H9 (cell line): ENCODE data around the gene LRRC27. TPM values are rescaled to one million over a fixed set of nuclear protein-coding genes. Genes with fewer than 3 reads are reported as not detected.

Source experiments
- DNase-seq: peaks from one replicate; pipeline ENCODE4 v3.0.0-alpha.2; 2017
- H2AFZ ChIP-seq: one replicate; pipeline ENCODE4 v1.6.1; 2013; ENCODE audit warnings: mild to moderate bottlenecking, low read length, control low read depth, moderate library complexity
- H2AK5ac ChIP-seq: 2 replicates; pipeline ENCODE4 v1.6.1; 2013; ENCODE audit warnings: low read length, control low read depth, mixed read lengths; ENCODE audit not compliant: insufficient read length
- H2BK120ac ChIP-seq: one replicate; pipeline ENCODE4 v1.6.1; 2013; ENCODE audit warnings: low read depth, mild to moderate bottlenecking, low read length, control low read depth, inconsistent platforms; ENCODE audit not compliant: poor library complexity, severe bottlenecking
- H2BK12ac ChIP-seq: 2 replicates; pipeline ENCODE4 v1.6.1; 2013; ENCODE audit warnings: low read length, control low read depth, mixed read lengths, low read depth; ENCODE audit not compliant: insufficient read length
- H2BK15ac ChIP-seq: 2 replicates; pipeline ENCODE4 v1.6.1; 2013; ENCODE audit warnings: low read depth, low read length, control low read depth
- H2BK20ac ChIP-seq: one replicate; pipeline ENCODE4 v1.6.1; 2013; ENCODE audit warnings: low read depth, mild to moderate bottlenecking, low read length, control low read depth, inconsistent platforms; ENCODE audit not compliant: poor library complexity, severe bottlenecking
- H2BK5ac ChIP-seq: 2 replicates; pipeline ENCODE4 v1.6.1; 2013; ENCODE audit warnings: low read length, control low read depth, mixed read lengths; ENCODE audit not compliant: insufficient read length
- H3K14ac ChIP-seq: 2 replicates; pipeline ENCODE4 v1.6.1; 2013; ENCODE audit warnings: low read length, control low read depth; ENCODE audit not compliant: insufficient read depth
- H3K18ac ChIP-seq: 2 replicates; pipeline ENCODE4 v1.6.1; 2013; ENCODE audit warnings: low read depth, mild to moderate bottlenecking, mixed read lengths, low read length, control low read depth; ENCODE audit not compliant: insufficient read length
- H3K23ac ChIP-seq: 2 replicates; pipeline ENCODE4 v1.6.1; 2013; ENCODE audit warnings: low read length, control low read depth, mixed read lengths, low read depth; ENCODE audit not compliant: insufficient read length
- H3K23me2 ChIP-seq: 2 replicates; pipeline ENCODE4 v1.6.1; 2013; ENCODE audit warnings: low read depth, mild to moderate bottlenecking, mixed read lengths, low read length, control low read depth; ENCODE audit not compliant: insufficient read length, poor library complexity, severe bottlenecking
- H3K27ac ChIP-seq: 2 replicates; pipeline ENCODE4 v1.5.1; 2013; ENCODE audit warnings: low read length, control low read depth, mixed read lengths, low read depth; ENCODE audit not compliant: insufficient read length
- H3K27me3 ChIP-seq: 2 replicates; pipeline ENCODE4 v1.6.1; 2013; ENCODE audit warnings: low read length, control low read depth, inconsistent platforms; ENCODE audit not compliant: insufficient read depth
- H3K4ac ChIP-seq: 2 replicates; pipeline ENCODE4 v1.6.1; 2013; ENCODE audit warnings: low read depth, mild to moderate bottlenecking, control low read depth, inconsistent platforms, low read length, moderate library complexity
- H3K4me1 ChIP-seq: 2 replicates; pipeline ENCODE4 v1.6.1; 2013; ENCODE audit warnings: low read length, control low read depth, inconsistent platforms; ENCODE audit not compliant: insufficient read depth
- H3K4me2 ChIP-seq: 2 replicates; pipeline ENCODE4 v1.6.1; 2013; ENCODE audit warnings: low read length, control low read depth, mixed read lengths; ENCODE audit not compliant: insufficient read length, insufficient read depth
- H3K56ac ChIP-seq: 2 replicates; pipeline ENCODE4 v1.6.1; 2013; ENCODE audit warnings: low read depth, mild to moderate bottlenecking, mixed read lengths, low read length, control low read depth; ENCODE audit not compliant: insufficient read length
- H3K79me1 ChIP-seq: 2 replicates; pipeline ENCODE4 v1.6.1; 2013; ENCODE audit warnings: low read depth, mild to moderate bottlenecking, moderate library complexity, low read length, control low read depth, inconsistent platforms; ENCODE audit not compliant: insufficient read depth, poor library complexity, severe bottlenecking
- H3K79me2 ChIP-seq: 2 replicates; pipeline ENCODE4 v1.6.1; 2013; ENCODE audit warnings: low read length, control low read depth, inconsistent platforms; ENCODE audit not compliant: insufficient read depth
- H3K9ac ChIP-seq: 2 replicates; pipeline ENCODE4 v1.6.1; 2013; ENCODE audit warnings: low read length, control low read depth, mixed read lengths; ENCODE audit not compliant: insufficient read length; ENCODE audit errors: extremely low read depth
- H3K9me3 ChIP-seq: one replicate; pipeline ENCODE4 v1.6.1; 2013; ENCODE audit warnings: low read depth, low read length, inconsistent platforms; ENCODE audit not compliant: control insufficient read depth
- H3T11ph ChIP-seq: one replicate; pipeline ENCODE4 v1.6.1; 2013; ENCODE audit warnings: mild to moderate bottlenecking, low read length, control low read depth, inconsistent platforms
- H4K20me1 ChIP-seq: one replicate; pipeline ENCODE4 v1.6.1; 2013; ENCODE audit not compliant: control insufficient read depth, insufficient read length, insufficient read depth
- H4K5ac ChIP-seq: 2 replicates; pipeline ENCODE4 v1.6.1; 2013; ENCODE audit warnings: low read depth, mild to moderate bottlenecking, mixed read lengths, low read length, control low read depth; ENCODE audit not compliant: insufficient read length
- H4K8ac ChIP-seq: replicated peaks from 2 replicates; pipeline ENCODE4 v1.6.1; 2013; ENCODE audit warnings: low read length, control low read depth, mixed read lengths, low read depth; ENCODE audit not compliant: insufficient read length
- H4K91ac ChIP-seq: 2 replicates; pipeline ENCODE4 v1.6.1; 2013; ENCODE audit warnings: low read depth, mild to moderate bottlenecking, moderate library complexity, mixed read lengths, low read length, control low read depth; ENCODE audit not compliant: insufficient read length
- H3K27ac Mint-ChIP-seq, 3 experiments: 2 replicates in 2 of 3; 3 replicates in 1 of 3; pipeline ENCODE4 v1.8.0; 2020 to 2021; ENCODE audit warnings: mixed read lengths in 3 of 3, mild to moderate bottlenecking in 1 of 3, moderate library complexity in 1 of 3
- H3K27me3 Mint-ChIP-seq: 2 replicates; pipeline ENCODE4 v1.8.0; 2021; ENCODE audit warnings: low read depth, mild to moderate bottlenecking, moderate library complexity, mixed read lengths
- H3K36me3 Mint-ChIP-seq, 3 experiments: 2 replicates in 2 of 3; 3 replicates in 1 of 3; pipeline ENCODE4 v1.8.0; 2020 to 2021; ENCODE audit warnings: low read depth in 3 of 3, mixed read lengths in 3 of 3; ENCODE audit not compliant: insufficient read depth in 1 of 3
- H3K4me1 Mint-ChIP-seq, 2 experiments: 2 replicates each; pipeline ENCODE4 v1.8.0; 2020; ENCODE audit warnings: mixed read lengths in 2 of 2
- H3K4me3 Mint-ChIP-seq, 2 experiments: 2 replicates in 1 of 2; 3 replicates in 1 of 2; pipeline ENCODE4 v1.8.0; 2020 to 2021; ENCODE audit warnings: mild to moderate bottlenecking in 2 of 2, mixed read lengths in 2 of 2, moderate library complexity in 1 of 2
- H3K9me3 Mint-ChIP-seq, 2 experiments: 2 replicates in 1 of 2; 3 replicates in 1 of 2; pipeline ENCODE4 v1.8.0; 2020; ENCODE audit warnings: mild to moderate bottlenecking in 2 of 2, mixed read lengths in 2 of 2, moderate library complexity in 1 of 2
- WGBS: extraction: QIAGEN DNeasy Blood & Tissue Kit; methylation state at CpG from one replicate; pipeline ENCODE4 v1.1.7; 2013; ENCODE audit warnings: missing lambda C conversion rate, low lambda C conversion rate, mixed read lengths; ENCODE audit not compliant: insufficient read length; ENCODE audit errors: extremely low coverage; 5-methylcytosine and 5-hydroxymethylcytosine counted together
- total RNA-seq: library from RNA; stranded (reverse); gene quantifications from 2 replicates; pipeline ENCODE4 v1.2.1, GENCODE V29; 2021
- TF ChIP-seq, protein P1 (sequence below): fragments of 200-600 bp; sonication (generic); conservative IDR thresholded peaks from 3 replicates; pipeline ENCODE4 v1.8.0; 2021; ENCODE audit warnings: antibody characterized with exemption, mild to moderate bottlenecking

The LRRC27 gene
- total RNA-seq, 1 experiment from 2014 or later, result 2.7 TPM

DNA sequence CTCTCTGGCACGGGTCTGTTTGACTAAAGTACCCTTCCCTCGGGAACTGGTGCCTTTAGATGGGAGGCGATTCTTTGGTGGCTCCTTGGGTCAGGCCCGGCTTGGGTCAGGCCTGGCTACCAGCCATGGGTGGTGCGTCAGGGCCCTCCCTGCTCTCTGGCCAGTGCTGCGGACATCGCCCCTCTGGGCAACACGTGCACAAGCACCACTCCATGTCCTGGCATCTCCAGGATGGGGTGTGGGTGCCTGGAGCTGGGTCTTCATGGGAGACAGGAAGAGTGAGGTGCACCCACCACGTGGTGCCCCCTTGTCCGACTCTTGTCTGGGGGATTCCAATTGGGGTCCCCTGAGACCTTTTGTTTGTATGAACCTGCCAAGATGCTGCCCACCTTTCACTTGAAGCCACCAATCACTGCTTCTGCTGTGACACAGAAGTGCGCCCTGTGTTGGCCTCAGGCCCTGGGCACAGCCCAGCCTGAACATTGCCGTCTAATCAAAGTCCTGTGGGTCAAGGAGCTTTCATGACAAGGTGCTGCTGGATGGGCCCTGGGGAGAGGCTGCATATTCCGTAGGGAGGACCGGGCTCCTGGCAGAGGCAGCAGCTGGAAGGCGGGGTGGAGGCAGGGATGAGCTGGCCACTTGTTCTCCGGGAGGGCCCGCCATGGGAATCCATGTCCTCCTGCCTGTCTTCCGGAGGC, 53.9 kb downstream of the LRRC27 start:
- Histone ChIP-seq H3K27ac (no peak overlapping the region), H2AK5ac (no peak overlapping the region), H4K20me1 (no peaks in the 10 kb centered on the region), H3K14ac (no peak overlapping the region), H3K23me2 (no peaks in the 10 kb centered on the region), H3K23ac (no peak overlapping the region), H3K79me1 (no peaks in the 10 kb centered on the region), H4K5ac (no peak overlapping the region), H3K79me2 (no peaks in the 10 kb centered on the region), H3T11ph (no peak overlapping the region), H4K91ac (no peak overlapping the region), H3K27me3 (no peaks in the 10 kb centered on the region), H3K4me2 (no peak overlapping the region), H2BK15ac (no peak overlapping the region), H4K8ac (no peak overlapping the region), H2AFZ (no peak overlapping the region), H3K9ac (no peak overlapping the region), H2BK5ac (no peak overlapping the region), H2BK120ac (no peak overlapping the region), H2BK20ac (no peak overlapping the region), H3K18ac (no peak overlapping the region), H3K4me1 (no peaks in the 10 kb centered on the region), H3K9me3 (no peaks in the 10 kb centered on the region), H3K56ac (no peak overlapping the region), H3K4ac (no peak overlapping the region), H2BK12ac (no peak overlapping the region)
- Mint-ChIP-seq H3K9me3 (no peaks in the 10 kb centered on the region), H3K27me3 (peaks cover 2% of the 10 kb centered on the region), H3K27ac (no peak overlapping the region; a peak in 1 of 7 replicates), H3K4me1 (peaks cover 10 to 11% of the 10 kb centered on the region in 2 experiments), H3K4me3 (no peak overlapping the region), H3K36me3 (no peaks in the 10 kb centered on the region)
- no CpG with 5 or more reads among the region's 18 CpGs for WGBS
- TF ChIP-seq, protein P1, sequence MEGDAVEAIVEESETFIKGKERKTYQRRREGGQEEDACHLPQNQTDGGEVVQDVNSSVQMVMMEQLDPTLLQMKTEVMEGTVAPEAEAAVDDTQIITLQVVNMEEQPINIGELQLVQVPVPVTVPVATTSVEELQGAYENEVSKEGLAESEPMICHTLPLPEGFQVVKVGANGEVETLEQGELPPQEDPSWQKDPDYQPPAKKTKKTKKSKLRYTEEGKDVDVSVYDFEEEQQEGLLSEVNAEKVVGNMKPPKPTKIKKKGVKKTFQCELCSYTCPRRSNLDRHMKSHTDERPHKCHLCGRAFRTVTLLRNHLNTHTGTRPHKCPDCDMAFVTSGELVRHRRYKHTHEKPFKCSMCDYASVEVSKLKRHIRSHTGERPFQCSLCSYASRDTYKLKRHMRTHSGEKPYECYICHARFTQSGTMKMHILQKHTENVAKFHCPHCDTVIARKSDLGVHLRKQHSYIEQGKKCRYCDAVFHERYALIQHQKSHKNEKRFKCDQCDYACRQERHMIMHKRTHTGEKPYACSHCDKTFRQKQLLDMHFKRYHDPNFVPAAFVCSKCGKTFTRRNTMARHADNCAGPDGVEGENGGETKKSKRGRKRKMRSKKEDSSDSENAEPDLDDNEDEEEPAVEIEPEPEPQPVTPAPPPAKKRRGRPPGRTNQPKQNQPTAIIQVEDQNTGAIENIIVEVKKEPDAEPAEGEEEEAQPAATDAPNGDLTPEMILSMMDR, result no peak
- DNase-seq, result no peak
